HepG2 (cell line): ENCODE data around the gene TIMM8B. TPM values are rescaled to one million over a fixed set of nuclear protein-coding genes. Genes with fewer than 3 reads are reported as not detected.

ENCODE experiments used
- CBX5 ChIP-seq: sonication (generic); formaldehyde crosslinking; IDR thresholded peaks from 2 replicates; pipeline ENCODE4 v1.4.0; 2020; ENCODE audit warnings: missing genetic modification reagents, borderline replicate concordance
- ERF ChIP-seq: IDR thresholded peaks from 2 replicates; pipeline ENCODE4 v1.6.1; 2018; ENCODE audit warnings: missing biosample characterization, missing genetic modification reagents
- FLYWCH1 ChIP-seq: sonication (generic); formaldehyde crosslinking; IDR thresholded peaks from 2 replicates; pipeline ENCODE4 v1.8.1; 2023; ENCODE audit warnings: mild to moderate bottlenecking, missing genetic modification reagents
- JUN ChIP-seq: sonication (generic); formaldehyde crosslinking; IDR thresholded peaks from 2 replicates; pipeline ENCODE4 v1.4.0; 2020; ENCODE audit warnings: mild to moderate bottlenecking, missing genetic modification reagents
- MIER2 ChIP-seq: IDR thresholded peaks from 2 replicates; pipeline ENCODE4 v1.6.1; 2016; ENCODE audit warnings: missing biosample characterization, missing genetic modification reagents
- MXD4 ChIP-seq: IDR thresholded peaks from 2 replicates; pipeline ENCODE4 v1.6.1; 2016; ENCODE audit warnings: mild to moderate bottlenecking, missing biosample characterization, missing genetic modification reagents
- SMARCC2 ChIP-seq: fragments of 450-650 bp; IDR thresholded peaks from 2 replicates; pipeline ENCODE4 v1.6.1; 2017; ENCODE audit warnings: antibody characterized with exemption, mild to moderate bottlenecking
- ZBTB39 ChIP-seq: sonication (generic); formaldehyde crosslinking; IDR thresholded peaks from 2 replicates; pipeline ENCODE4 v1.5.0; 2020; ENCODE audit warnings: missing genetic modification reagents
- ZFP91 ChIP-seq: sonication (generic); formaldehyde crosslinking; IDR thresholded peaks from 2 replicates; pipeline ENCODE4 v1.9.0; 2022; ENCODE audit warnings: missing genetic modification reagents, mild to moderate bottlenecking, borderline replicate concordance
- ZNF235 ChIP-seq: sonication (generic); formaldehyde crosslinking; IDR thresholded peaks from 2 replicates; pipeline ENCODE4 v1.8.1; 2023; ENCODE audit warnings: mild to moderate bottlenecking, missing genetic modification reagents, borderline replicate concordance
- ZNF24 ChIP-seq: fragments of 450-650 bp; IDR thresholded peaks from 2 replicates; pipeline ENCODE4 v1.6.1; 2017; ENCODE audit warnings: antibody characterized with exemption, mild to moderate bottlenecking
- ZNF253 ChIP-seq: sonication (generic); formaldehyde crosslinking; IDR thresholded peaks from 2 replicates; pipeline ENCODE4 v1.8.0; 2022; ENCODE audit warnings: mild to moderate bottlenecking, missing genetic modification reagents, borderline replicate concordance
- ZNF407 ChIP-seq: sonication (generic); formaldehyde crosslinking; IDR thresholded peaks from one replicate; pipeline ENCODE4 v1.5.1; 2020; ENCODE audit warnings: mild to moderate bottlenecking, missing genetic modification reagents; ENCODE audit errors: not compliant biosample characterization
- ZNF577 ChIP-seq: sonication (generic); formaldehyde crosslinking; IDR thresholded peaks from 2 replicates; pipeline ENCODE4 v1.4.0; 2020; ENCODE audit warnings: mild to moderate bottlenecking, low read depth, missing genetic modification reagents, borderline replicate concordance
- ZSCAN5A ChIP-seq: sonication (generic); formaldehyde crosslinking; IDR thresholded peaks from 2 replicates; pipeline ENCODE4 v1.8.0; 2022; ENCODE audit warnings: mild to moderate bottlenecking, missing genetic modification reagents, borderline replicate concordance
- polyA plus RNA-seq, 8 experiments: library from polyadenylated mRNA; depleted of rRNA in 3 of 8; stranded (reverse) in 7 of 8; unstranded in 1 of 8; fragments of >200 nt; fragmentation: Illumina TruSeq in 4 of 8; extraction: Trizol in 4 of 8; gene quantifications; 2 replicates each; pipeline versions ENCODE4 v1.2.1 to v1.2.3, GENCODE V29; 2011 to 2016; ENCODE audit warnings: low read depth in 4 of 8, missing spikeins in 1 of 8, mixed read lengths in 1 of 8; ENCODE audit not compliant: insufficient read depth in 1 of 8
- total RNA-seq, 5 experiments: library from RNA; depleted of rRNA; stranded (reverse); fragments of >200 nt; fragmentation: Illumina TruSeq; extraction: Trizol; gene quantifications; 2 replicates each; pipeline ENCODE4 v1.2.3, GENCODE V29; 2016; ENCODE audit warnings: low read depth in 1 of 5

The TIMM8B gene
- total and polyA plus RNA-seq, 2 of the 13 experiments (the other 11 are each of a cell fraction or from before 2014, with no cell fraction given) = 84.5 to 98.3 TPM

GRCh38 chr11:112073941-112074811, 12.4 kb downstream of the TIMM8B start, which contains the start of the genes NKAPD1 and PIH1D2 (continued):
- TF ChIP-seq ZBTB39 (CRISPR knock-in tag) (no peak), ZNF577 (CRISPR knock-in tag) (no peak), ZNF407 (CRISPR knock-in tag) (no peak), ZFP91 (CRISPR knock-in tag) (peak; percentile 66; the same call in 1 of the 2 replicates), ERF (CRISPR knock-in tag) (peak; percentile 47; the same call in 1 of the 2 replicates), ZNF253 (CRISPR knock-in tag) (no peak), JUN (CRISPR knock-in tag) (no peak), MXD4 (peak; percentile 54; the same call in 1 of the 2 replicates), MIER2 (CRISPR knock-in tag) (no peak), FLYWCH1 (CRISPR knock-in tag) (no peak), ZNF235 (no peak), ZNF24 (peak; percentile 70), SMARCC2 (no peak), ZSCAN5A (CRISPR knock-in tag) (no peak), CBX5 (CRISPR knock-in tag) (peak; percentile 66; the same call in 1 of the 2 replicates)
